ENCODE measurements around the gene WWOX.
"Not testable (repeated sequence)": the region's sequence is repeated elsewhere in the genome, so short reads cannot be mapped to it uniquely, and the experiment has no call there.

WWOX gene

DNA sequence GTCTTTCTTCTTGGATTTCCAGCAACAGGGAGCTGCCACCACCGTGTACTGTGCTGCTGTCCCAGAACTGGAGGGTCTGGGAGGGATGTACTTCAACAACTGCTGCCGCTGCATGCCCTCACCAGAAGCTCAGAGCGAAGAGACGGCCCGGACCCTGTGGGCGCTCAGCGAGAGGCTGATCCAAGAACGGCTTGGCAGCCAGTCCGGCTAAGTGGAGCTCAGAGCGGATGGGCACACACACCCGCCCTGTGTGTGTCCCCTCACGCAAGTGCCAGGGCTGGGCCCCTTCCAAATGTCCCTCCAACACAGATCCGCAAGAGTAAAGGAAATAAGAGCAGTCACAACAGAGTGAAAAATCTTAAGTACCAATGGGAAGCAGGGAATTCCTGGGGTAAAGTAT is 1112.1 kb downstream of the WWOX start:
- DNase-seq: no peak

DNA sequence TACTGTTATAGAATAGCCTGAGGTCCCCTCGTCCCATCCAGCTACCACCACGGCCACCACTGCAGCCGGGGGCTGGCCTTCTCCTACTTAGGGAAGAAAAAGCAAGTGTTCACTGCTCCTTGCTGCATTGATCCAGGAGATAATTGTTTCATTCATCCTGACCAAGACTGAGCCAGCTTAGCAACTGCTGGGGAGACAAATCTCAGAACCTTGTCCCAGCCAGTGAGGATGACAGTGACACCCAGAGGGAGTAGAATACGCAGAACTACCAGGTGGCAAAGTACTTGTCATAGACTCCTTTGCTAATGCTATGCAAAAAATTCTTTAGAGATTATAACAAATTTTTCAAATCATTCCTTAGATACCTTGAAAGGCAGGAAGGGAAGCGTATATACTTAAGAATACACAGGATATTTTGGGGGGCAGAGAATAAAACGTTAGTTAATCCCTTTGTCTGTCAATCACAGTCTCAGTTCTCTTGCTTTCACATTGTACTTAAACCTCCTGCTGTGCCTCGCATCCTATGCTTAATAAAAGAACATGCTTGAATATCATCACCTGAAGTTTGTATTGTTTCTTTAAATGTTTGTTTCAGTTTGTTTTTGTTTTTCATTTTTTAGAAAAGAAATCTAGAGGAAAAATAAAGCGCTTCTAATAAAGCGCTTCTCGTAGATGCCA is 1112.8 kb downstream of the WWOX start:
- DNase-seq: no peak

GRCh38 chr16:79213214-79213613 is 1113.8 kb downstream of the WWOX start:
- no peak for DNase-seq

GRCh38 chr16:79215289-79215688 is 1115.8 kb downstream of the WWOX start:
- no peak for DNase-seq

DNA sequence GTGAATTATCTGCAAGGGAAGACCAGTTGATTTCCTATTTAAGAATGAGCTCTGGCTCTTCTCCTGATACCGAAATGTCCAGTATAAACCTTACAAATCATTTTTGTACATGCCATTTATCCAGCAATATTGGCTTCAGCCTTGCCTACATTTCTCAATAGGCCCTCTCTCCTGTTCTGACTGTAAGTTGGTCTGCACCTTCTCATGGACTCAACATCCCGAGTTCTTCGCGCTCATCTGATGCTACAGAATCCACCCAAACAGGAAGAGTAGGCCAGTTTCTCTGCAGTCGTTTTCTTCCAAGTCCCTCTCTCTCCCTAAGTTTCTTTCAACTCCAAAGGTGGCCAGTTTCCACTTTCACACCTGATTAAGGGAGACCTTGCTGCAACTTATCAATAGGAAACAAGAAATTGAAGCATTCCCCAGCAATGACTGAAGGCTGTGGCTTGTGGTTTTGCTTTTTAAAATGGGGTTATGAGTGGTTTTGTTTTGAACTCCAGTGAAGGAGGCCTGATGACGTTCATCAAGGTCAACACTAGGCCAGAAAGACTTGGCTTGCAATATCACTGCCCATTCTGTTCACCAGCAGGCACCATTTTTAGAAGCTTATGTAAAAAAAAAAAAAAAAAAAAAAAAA is 1118.0 kb downstream of the WWOX start:
- DNase-seq: no peak

DNA sequence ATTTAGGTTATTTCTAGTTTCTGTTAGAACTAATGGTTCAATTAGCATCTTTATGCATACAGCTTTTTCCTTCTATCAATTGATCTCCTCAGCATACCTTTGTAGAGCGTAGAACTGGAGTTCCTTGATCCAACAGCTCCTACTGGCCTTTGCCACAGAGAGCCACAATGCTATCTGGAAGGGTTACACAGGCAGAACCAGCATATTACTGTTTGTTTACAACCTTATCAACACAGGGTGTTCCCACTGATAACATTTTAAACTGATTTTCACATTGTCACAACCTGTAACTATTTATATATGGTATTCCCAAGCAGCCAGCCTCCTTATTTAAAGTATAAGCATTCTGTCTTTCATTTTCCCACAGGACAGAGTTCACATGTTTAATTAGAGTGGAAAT is 1118.9 kb downstream of the WWOX start:
- DNase-seq: no peak

DNA sequence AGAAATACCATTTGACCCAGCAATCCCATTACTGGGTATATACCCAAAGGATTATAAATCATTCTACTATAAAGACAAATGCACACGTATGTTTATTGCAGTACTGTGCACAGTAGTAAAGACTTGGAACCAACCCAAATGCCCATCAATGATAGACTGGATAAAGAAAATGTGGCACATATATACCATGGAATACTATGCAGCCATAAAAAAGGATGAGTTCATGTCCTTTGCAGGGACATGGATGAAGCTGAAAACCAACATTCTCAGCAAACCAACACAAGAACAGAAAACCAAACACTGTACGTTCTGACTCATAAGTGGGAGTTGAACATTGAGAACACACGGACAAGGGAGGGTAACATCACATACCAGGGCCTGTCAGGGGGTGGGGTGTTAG is 1126.5 kb downstream of the WWOX start:
- DNase-seq: not testable (repeated sequence)

GRCh38 chr16:79229361-79229760 is 1129.9 kb downstream of the WWOX start:
- no peak for DNase-seq

DNA sequence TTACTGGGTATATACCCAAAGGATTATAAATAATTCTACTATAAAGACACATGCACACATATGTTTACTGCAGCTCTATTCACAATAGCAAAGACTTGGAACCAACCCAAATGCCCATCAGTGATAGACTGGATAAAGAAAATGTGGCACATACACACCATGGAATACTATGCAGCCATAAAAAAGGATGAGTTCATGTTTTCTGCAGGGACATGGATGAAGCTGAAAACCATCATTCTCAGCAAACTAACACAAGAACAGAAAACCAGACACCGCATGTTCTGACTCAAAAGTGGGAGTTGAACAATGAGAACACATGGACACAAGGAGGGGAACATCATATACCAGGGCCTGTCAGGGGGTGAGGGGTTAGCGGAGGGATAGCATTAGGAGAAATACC is 1146.2 kb downstream of the WWOX start:
- not testable (repeated sequence) for DNase-seq

DNA sequence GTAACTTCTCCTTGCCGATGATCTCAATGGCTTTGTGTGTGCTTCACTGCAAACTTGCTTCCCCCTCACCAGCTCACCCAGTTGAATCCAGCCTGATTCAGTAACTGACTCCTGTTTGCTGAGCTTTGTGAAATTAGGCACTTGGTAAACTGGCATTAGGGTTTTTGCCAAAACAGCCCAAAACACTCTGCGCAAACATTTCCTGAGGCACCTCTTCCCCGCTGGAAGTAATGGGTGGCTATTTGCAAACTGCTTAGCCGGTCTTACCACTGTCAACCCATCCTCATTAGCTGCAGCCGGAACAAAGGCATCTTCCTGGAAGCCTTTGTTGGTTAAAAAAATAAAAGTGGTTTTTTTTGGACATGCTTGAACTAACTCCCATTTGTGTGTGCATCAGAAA is 1147.9 kb downstream of the WWOX start:
- DNase-seq: no peak

DNA sequence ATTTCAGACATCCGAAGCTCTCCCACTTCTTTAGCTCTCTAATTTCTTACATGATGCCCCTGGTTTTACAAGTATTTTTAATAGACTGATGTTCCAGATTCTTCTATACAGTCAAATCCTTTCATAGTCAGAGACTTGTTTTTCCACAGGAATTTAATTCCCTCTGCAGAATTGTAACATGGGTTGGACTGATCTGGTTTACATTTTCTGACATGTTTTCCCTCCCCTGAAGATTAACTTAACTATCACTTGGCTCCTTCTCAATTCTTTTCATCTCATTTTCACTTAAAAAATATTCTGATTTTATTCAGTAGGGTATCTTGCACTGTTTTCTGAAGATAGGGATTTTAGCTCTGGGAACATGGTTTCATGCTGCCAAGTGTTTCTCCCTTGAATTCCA is 1148.9 kb downstream of the WWOX start:
- DNase-seq: no peak

DNA sequence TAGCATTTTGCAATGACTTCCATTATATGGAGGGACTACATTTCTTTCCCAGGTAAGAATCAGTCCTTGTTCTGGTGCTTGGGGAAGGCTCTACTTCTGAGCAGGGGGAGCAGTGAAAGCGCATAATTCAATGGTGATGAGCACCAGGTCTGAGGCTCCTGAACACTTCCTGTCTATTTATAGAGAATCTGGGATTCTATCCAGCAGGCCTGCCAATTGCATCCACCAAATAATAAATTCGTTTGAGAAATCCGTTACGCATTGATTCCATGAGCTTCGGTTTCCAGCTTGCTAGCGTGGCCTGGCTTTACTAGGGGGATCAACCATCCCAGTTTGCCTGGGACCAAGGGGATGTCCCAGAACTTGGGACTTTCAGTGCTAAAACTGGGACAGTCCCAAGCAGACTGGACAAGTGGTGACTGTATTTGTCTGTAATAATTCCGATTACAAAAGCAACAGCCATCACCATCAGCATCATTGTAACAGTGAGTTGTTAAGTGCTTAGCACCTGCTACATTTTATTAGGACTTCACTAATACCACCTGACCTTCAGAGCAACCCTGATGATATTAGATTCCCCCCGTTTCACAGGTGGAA is 1151.1 kb downstream of the WWOX start:
- no peak for DNase-seq

DNA sequence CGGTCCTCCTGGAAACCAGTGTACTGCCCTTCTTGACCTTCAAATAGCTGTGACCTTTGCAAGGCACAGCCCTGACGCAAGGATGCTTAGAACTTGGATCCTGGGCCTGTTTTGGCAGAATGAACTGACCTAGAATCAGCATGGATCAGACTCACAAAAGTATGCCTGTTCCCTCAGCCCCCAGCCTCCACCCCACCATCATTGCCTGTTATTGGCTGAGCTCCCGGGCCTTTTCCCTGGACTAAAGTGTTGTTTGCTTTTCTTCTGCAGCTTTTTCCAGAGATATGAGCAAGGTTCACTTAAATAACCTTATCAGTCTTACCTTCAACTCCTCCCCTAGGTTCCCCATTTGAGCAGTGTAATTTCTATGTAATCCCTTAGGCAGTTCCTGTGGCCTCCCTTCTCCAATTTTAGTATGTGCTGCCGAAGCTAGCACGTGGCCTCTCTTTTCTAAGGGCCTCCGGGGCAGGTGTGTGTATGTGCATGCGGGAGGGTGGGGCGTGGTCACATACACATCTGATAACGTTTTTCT is 1153.7 kb downstream of the WWOX start:
- DNase-seq: no peak

DNA sequence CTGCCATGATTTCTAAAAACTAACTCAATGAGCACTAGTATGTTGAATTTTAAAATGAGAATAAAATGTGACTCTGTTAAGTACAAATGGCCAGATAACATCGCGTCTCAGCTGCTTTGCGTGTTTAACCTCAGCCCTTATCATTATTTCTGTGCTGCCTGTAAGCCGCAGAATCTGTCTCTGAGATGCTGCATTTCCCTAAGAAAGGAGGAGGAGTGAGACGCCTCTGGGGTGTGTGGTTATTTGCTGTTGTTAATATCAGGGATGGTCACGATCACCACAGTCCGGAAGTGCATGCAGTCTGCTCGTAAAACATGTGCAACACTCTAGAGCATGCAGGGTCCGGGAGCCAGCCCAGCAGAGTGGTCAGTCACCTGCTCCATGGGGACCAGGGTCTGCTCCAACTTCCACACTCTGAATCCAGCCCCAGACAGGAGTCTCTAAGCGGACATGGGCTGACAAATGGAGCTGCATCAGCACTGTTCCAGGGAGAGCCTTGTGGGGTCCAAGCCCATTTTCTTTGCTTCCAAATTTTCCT is 1158.6 kb downstream of the WWOX start:
- DNase-seq: no peak

DNA sequence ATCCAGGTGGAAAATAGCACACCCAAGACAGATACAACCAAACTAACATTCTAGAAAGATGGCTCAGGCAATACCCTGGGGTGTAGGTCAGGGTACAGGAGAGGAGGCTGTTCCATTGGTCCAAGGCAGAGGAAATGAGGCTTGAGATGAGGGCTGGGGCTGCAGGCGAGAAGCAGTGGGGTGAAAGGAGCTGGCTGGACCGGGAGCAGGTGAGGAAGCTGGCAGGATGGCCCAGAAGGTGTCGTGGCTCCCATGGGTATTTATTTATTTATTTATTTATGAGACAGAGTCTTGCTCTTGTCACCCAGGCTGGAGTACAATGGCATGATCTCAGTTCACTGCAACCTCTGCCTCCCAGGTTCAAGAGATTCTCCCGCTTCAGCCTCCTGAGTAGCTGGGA is 1161.4 kb downstream of the WWOX start:
- not testable (repeated sequence) for DNase-seq

GRCh38 chr16:79261481-79261940 is 1162.1 kb downstream of the WWOX start:
- DNase-seq: no peak

DNA sequence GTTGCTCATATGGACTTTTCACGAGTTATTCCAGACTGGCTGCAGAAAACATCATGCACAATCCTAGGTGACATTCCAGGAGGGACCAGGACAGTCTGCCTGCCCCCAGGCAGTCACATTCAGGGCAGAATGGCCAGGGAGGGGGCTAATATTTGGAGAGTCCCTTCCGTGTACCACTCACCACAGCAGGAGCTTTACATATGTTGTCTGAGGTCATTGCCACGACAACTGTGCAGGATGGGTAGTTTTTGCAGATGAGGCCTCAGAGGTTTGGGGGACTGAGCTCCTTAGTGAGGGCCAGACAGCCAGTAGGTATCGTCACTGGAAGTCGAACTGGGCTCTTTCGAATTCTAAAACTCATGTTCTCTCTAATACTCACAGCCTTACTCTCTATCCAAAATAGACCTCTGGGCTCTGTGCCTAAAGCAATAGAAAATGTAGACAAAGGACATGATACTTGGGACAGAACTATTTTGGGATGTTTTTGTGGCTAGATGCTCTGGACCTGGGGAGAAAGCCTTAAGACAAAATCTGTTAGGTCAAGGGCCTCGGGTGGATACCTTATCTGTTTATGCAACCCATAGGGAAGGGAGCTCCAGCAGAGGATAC is 1162.6 kb downstream of the WWOX start:
- no peak for DNase-seq

Data from DMS79 treated with DMSO at 0.1 percent for 48 hours (cell line).